ENCODE measurements around the gene PEX14.

Gene PEX14

GRCh38 chr1:10617931-10618885, 143.5 kb downstream of the PEX14 start:
- DNase-seq (ENCODE audit: low read depth in 1 of 2, low spot score in 1 of 2): no peak
- in situ Hi-C loops (cut with HindIII; ENCODE audit: low pct_unique_long_range_greater_than_20kb, low sequenced_read_pairs): no loop called here
- TF ChIP-seq JUND (IDR thresholded peaks at IDR 0.05; ENCODE audit: low read depth): no peak

- no peak for TF ChIP-seq JUND (IDR thresholded peaks at IDR 0.05; ENCODE audit: low read depth)
- in situ Hi-C loops (cut with HindIII; ENCODE audit: low pct_unique_long_range_greater_than_20kb, low sequenced_read_pairs): no loop called here
- no peak for DNase-seq (ENCODE audit: low read depth in 1 of 2, low spot score in 1 of 2)
Measured at GRCh38 chr1:10620776-10621175, 146.0 kb downstream of the PEX14 start.

- no peak for TF ChIP-seq JUND (IDR thresholded peaks at IDR 0.05; ENCODE audit: low read depth)
- in situ Hi-C loops (cut with HindIII; ENCODE audit: low pct_unique_long_range_greater_than_20kb, low sequenced_read_pairs): no loop called here
- DNase-seq (ENCODE audit: low read depth in 1 of 2, low spot score in 1 of 2): no peak
Measured at GRCh38 chr1:10621906-10622305, 147.2 kb downstream of the PEX14 start.

DNA sequence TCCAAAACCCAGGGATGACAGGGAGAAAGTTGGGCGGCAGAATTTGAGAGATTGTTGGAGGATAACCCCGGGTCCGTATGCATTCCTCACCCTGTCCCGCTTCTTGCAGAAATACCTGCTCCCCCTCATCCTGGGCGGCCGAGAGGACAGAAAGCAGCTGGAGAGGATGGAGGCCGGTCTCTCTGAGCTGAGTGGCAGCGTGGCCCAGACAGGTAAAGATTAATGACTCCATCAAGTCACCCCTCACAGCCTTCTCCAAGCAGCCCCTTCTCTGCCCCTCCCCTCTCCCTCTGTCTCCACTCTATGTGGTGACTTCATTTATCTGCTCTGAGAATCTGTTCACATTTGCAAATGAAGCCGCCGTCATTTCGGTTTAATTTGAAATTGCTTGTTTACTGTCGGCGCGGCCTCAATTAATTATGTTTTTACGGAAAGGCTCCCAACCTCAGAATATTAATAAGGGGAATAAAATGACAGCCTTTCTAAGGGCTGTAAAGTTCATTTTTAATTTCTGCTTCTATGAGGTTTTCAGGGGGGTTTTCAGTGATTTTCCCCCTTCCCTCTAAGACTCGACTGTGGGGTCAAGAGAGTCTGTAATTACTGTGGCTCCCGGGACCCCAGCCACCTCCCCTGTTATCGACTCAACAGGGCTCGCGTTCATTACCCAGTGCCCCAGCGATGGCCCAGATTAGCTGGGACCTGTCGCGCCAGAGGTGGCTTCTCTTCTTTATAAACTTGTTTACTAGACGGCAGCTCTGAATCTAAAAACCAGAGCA, 148.3 kb downstream of the PEX14 start:
- in situ Hi-C loops (cut with HindIII; ENCODE audit: low pct_unique_long_range_greater_than_20kb, low sequenced_read_pairs): no loop called here
- DNase-seq (ENCODE audit: low read depth in 1 of 2, low spot score in 1 of 2): no peak
- no peak for TF ChIP-seq JUND (IDR thresholded peaks at IDR 0.05; ENCODE audit: low read depth)

GRCh38 chr1:10623686-10624145, 149.0 kb downstream of the PEX14 start:
- TF ChIP-seq JUND (IDR thresholded peaks at IDR 0.05; ENCODE audit: low read depth): no peak
- in situ Hi-C loops (cut with HindIII; ENCODE audit: low pct_unique_long_range_greater_than_20kb, low sequenced_read_pairs): no loop called here
- no peak for DNase-seq (ENCODE audit: low read depth in 1 of 2, low spot score in 1 of 2)

GRCh38 chr1:10624256-10625050, 149.7 kb downstream of the PEX14 start:
- in situ Hi-C loops (cut with HindIII; ENCODE audit: low pct_unique_long_range_greater_than_20kb, low sequenced_read_pairs): no loop called here
- no peak for DNase-seq (ENCODE audit: low read depth in 1 of 2, low spot score in 1 of 2)
- no peak for TF ChIP-seq JUND (IDR thresholded peaks at IDR 0.05; ENCODE audit: low read depth)

DNA sequence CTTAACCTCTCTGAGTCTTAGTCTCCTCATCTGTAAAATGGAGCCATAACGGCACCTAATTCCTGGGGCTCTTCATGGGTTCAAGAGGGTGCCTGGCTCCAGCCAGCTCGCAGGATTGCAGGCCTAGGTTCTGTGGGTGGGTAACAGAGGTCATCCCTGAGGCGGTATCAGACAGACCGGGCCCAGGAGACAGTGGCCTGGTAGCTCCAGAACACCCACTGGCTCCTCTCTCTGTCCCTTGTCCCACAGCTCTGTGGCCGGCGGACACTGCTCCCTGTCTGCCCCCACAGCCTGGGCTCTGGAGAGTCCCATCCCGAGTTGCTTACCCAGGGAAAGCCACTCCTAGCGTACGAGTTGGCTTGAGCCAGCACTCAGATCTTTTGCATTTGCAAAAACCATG, 150.3 kb downstream of the PEX14 start:
- in situ Hi-C loops (cut with HindIII; ENCODE audit: low pct_unique_long_range_greater_than_20kb, low sequenced_read_pairs): no loop called here
- DNase-seq (ENCODE audit: low read depth in 1 of 2, low spot score in 1 of 2): no peak
- no peak for TF ChIP-seq JUND (IDR thresholded peaks at IDR 0.05; ENCODE audit: low read depth)

- DNase-seq (ENCODE audit: low read depth in 1 of 2, low spot score in 1 of 2): no peak
- no peak for TF ChIP-seq JUND (IDR thresholded peaks at IDR 0.05; ENCODE audit: low read depth)
- in situ Hi-C loops (cut with HindIII; ENCODE audit: low pct_unique_long_range_greater_than_20kb, low sequenced_read_pairs): no loop called here
Measured at GRCh38 chr1:10625554-10625953, 150.8 kb downstream of the PEX14 start.

- TF ChIP-seq JUND (IDR thresholded peaks at IDR 0.05; ENCODE audit: low read depth): no peak
- no peak for DNase-seq (ENCODE audit: low read depth in 1 of 2, low spot score in 1 of 2)
- in situ Hi-C loops (cut with HindIII; ENCODE audit: low pct_unique_long_range_greater_than_20kb, low sequenced_read_pairs): no loop called here
Measured at GRCh38 chr1:10626131-10626731, 151.5 kb downstream of the PEX14 start.

- TF ChIP-seq JUND (IDR thresholded peaks at IDR 0.05; ENCODE audit: low read depth): no peak
- no peak for DNase-seq (ENCODE audit: low read depth in 1 of 2, low spot score in 1 of 2)
- in situ Hi-C loops (cut with HindIII; ENCODE audit: low pct_unique_long_range_greater_than_20kb, low sequenced_read_pairs): no loop called here
Measured at GRCh38 chr1:10626791-10627410, 152.2 kb downstream of the PEX14 start.

GRCh38 chr1:10628685-10629084, 153.9 kb downstream of the PEX14 start:
- no peak for TF ChIP-seq JUND (IDR thresholded peaks at IDR 0.05; ENCODE audit: low read depth)
- in situ Hi-C loops (cut with HindIII; ENCODE audit: low pct_unique_long_range_greater_than_20kb, low sequenced_read_pairs): no loop called here
- DNase-seq (ENCODE audit: low read depth in 1 of 2, low spot score in 1 of 2): no peak
